Activated naive CD4-positive, alpha-beta T cell treated with anti-CD3 and anti-CD28 coated beads for 36 hours (primary cell): Measurements from ENCODE around the gene SYT1. TPM values are rescaled to one million over a fixed set of nuclear protein-coding genes. Genes with fewer than 3 reads are reported as not detected.

ENCODE experiments used
- CTCF ChIA-PET: fragments of 350-600 bp; sonication (Branson Sonifier 250); formaldehyde crosslinking; loops from one replicate; lab custom pipeline; 2021; ENCODE audit warnings: antibody characterized with exemption; lab: Charles Lee
- DNase-seq: peaks from one replicate; pipeline ENCODE4 v3.0.0-alpha.2; 2020
- H3K27ac Mint-ChIP-seq: one replicate; pipeline ENCODE4 v1.8.0; 2021; ENCODE audit warnings: mild to moderate bottlenecking, mixed read lengths
- H3K27me3 Mint-ChIP-seq: one replicate; pipeline ENCODE4 v1.8.0; 2021; ENCODE audit warnings: low read depth, mixed read lengths
- H3K36me3 Mint-ChIP-seq: one replicate; pipeline ENCODE4 v1.8.0; 2021; ENCODE audit warnings: low read depth, mixed read lengths
- H3K4me1 Mint-ChIP-seq: one replicate; pipeline ENCODE4 v1.8.0; 2021; ENCODE audit warnings: low read depth, mixed read lengths
- H3K4me3 Mint-ChIP-seq: one replicate; pipeline ENCODE4 v1.8.0; 2021; ENCODE audit warnings: mild to moderate bottlenecking, moderate library complexity, mixed read lengths
- H3K9me3 Mint-ChIP-seq: one replicate; pipeline ENCODE4 v1.8.0; 2021; ENCODE audit warnings: mixed read lengths
- intact Hi-C: fragments of 100-400 bp; cut with micrococcal nuclease; formaldehyde crosslinking; loops from one replicate; pipeline ENCODE4 v1.15.1; 2023
- total RNA-seq, 2 experiments: library from RNA; stranded (reverse); gene quantifications; one replicate each; pipeline ENCODE4 v1.2.3, GENCODE V29; 2021

Gene SYT1
- total RNA-seq, 2 experiments from 2014 or later, result not detected

DNA sequence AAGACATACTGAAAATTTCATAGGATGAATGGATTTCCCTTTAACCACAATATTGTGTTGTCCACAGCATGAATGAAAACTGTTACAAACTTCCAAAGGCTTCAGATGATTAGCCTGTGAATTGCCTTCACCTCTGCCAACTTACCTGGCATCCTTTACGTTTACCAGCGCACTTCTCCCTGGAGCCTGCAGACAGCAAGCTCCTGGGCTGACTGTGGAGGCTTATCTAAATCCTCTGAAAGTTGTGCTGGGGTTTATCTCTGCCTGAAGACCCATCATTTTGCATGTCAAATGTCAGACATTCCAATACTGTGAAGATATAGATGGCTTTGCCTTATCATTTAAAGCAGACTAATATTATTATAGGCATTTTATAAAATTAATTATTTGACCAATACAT is 403.0 kb downstream of the SYT1 start:
- CTCF ChIA-PET, result no interaction called here

DNA sequence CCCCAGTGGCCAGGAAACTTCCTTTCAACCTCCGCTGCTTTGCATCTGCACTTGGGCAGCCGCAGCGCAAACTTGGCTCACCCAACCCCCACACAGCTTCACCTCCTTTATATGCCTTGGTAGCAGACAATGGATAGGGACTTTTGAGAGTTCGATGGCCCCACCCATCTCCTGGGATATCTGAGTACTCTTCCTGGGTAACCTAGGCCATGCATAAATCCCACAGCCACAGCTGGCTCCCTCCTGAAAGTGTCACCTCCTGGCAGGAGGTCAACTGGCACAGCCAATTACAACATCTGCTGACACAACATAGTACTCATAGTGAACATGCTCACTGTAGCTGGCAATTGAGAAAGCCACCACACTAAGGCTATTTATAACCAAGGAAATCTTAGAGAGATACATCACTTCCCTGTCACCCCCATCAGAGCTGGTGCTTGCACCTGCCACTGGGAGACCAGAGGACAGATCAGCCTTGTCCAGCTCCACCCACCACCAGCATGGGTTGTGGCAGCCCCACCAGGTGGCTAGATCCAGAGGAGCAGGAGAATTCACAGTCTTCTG is 410.0 kb downstream of the SYT1 start:
- intact Hi-C loops, result no loop called here

More for the DNA sequence above, 403.0 kb downstream of the SYT1 start:
- Mint-ChIP-seq H3K27ac (no peak overlapping the region), H3K27me3 (no peaks in the 10 kb centered on the region), H3K36me3 (no peaks in the 10 kb centered on the region), H3K9me3 (no peaks in the 10 kb centered on the region), H3K4me1 (no peaks in the 10 kb centered on the region), H3K4me3 (no peak overlapping the region)
- no peak for DNase-seq
- intact Hi-C loops, result no loop called here

DNA sequence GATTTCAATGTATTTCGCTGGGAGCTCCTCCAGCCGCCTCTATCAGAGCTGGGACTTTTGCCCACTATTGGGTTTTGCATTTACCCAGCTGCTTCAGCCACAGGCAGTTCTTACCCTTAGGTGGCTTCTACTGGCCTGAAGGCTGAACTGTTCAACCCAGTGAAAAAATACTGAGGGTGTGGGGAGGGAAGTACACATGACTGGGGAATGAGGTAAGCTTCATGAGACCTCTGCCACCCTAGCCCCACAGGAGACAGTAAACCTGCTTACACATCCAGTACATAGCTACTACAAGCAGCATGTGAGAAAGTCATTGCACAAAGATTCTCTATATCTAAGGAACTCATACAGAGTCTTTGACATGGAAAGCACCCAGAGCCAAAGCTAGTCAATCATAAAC is 411.1 kb downstream of the SYT1 start:
- Mint-ChIP-seq H3K27me3 (no peaks in the 10 kb centered on the region), H3K4me1 (no peaks in the 10 kb centered on the region), H3K4me3 (no peak overlapping the region), H3K9me3 (peaks cover 4% of the 10 kb centered on the region), H3K36me3 (no peaks in the 10 kb centered on the region), H3K27ac (no peak overlapping the region)
- intact Hi-C loops, result no loop called here
- no peak for DNase-seq
- CTCF ChIA-PET, result interaction anchor here (0.9 kb wide), 1 partner anchor 98 kb away, joined by 4 read pairs; no protein-coding TSS in a partner anchor

More for the DNA sequence above, 410.0 kb downstream of the SYT1 start:
- H3K9me3 Mint-ChIP-seq, result peaks cover 4% of the 10 kb centered on the region
- H3K4me1 Mint-ChIP-seq, result no peaks in the 10 kb centered on the region
- no peaks in the 10 kb centered on the region for H3K36me3 Mint-ChIP-seq
- H3K4me3 Mint-ChIP-seq, result no peak overlapping the region
- no peak overlapping the region for H3K27ac Mint-ChIP-seq
- H3K27me3 Mint-ChIP-seq, result no peaks in the 10 kb centered on the region
- DNase-seq, result no peak
- CTCF ChIA-PET, result no interaction called here

DNA sequence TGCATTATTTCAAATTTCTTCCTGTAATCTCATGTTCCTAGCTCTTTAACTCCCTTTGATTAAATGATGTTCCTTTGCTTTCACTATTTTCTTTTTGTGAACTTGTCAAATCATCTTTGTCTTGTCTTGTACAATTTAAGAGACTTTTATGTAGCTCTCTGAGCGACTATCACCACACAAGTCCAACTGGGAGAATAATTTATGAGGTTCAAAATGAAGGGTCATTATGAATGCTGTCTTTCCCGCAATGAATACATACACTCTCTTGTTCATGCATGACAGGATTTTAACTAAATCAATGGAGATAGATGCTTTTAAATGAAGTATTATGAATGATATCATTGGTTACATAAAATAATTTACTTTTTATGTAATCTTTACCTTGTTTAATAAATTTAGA is 418.8 kb downstream of the SYT1 start:
- Mint-ChIP-seq H3K4me3 (no peak overlapping the region), H3K36me3 (no peaks in the 10 kb centered on the region), H3K4me1 (no peaks in the 10 kb centered on the region), H3K27me3 (no peaks in the 10 kb centered on the region), H3K27ac (no peak overlapping the region), H3K9me3 (peaks cover under 1% of the 10 kb centered on the region)
- CTCF ChIA-PET, result interaction anchor here (0.6 kb wide), 1 partner anchor 65 kb away, joined by 3 read pairs; no protein-coding TSS in a partner anchor
- intact Hi-C loops, result no loop called here
- no peak for DNase-seq

DNA sequence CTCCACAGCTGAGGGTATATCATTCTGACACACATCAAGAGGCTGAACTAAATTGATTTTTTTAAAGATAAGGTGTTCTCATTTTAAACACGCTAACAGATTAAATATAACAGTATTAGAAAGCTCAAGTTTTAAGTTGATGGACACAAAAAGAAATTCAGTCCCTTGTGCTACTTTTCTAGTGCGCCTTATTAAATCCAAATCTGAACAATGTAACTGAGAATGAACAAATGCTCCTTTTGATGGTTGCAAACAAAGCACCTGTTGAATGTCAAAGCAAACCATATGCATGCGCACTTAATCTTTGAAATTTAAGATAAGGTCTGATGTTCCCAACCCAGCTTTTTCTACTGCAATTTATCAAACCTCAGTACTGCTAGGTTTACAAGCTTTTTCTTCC is 424.3 kb downstream of the SYT1 start:
- no peak overlapping the region for H3K27ac Mint-ChIP-seq
- H3K36me3 Mint-ChIP-seq, result no peaks in the 10 kb centered on the region
- H3K27me3 Mint-ChIP-seq, result no peaks in the 10 kb centered on the region
- H3K4me3 Mint-ChIP-seq, result no peak overlapping the region
- H3K9me3 Mint-ChIP-seq, result no peaks in the 10 kb centered on the region
- CTCF ChIA-PET, result no interaction called here
- no peaks in the 10 kb centered on the region for H3K4me1 Mint-ChIP-seq
- intact Hi-C loops, result no loop called here
- DNase-seq, result no peak

DNA sequence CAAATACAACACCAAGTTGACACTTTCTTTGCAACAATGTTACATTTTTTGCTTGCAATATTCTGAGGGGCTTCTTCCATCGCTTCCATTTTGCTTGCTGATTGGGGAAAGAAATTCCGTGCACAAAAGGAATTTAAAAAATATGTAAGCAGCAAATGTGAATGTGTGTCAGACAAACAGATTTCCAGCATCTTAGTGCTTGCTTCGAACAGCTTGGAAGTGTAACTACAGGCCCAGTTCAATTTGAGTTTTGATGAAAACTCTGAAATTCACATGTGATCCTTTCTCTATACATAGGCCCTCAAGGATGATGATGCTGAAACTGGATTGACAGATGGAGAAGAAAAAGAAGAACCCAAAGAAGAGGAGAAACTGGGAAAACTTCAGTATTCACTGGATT is 427.1 kb downstream of the SYT1 start:
- Mint-ChIP-seq H3K27ac (no peak overlapping the region), H3K4me1 (no peaks in the 10 kb centered on the region), H3K4me3 (no peak overlapping the region), H3K27me3 (no peaks in the 10 kb centered on the region), H3K9me3 (no peaks in the 10 kb centered on the region), H3K36me3 (no peaks in the 10 kb centered on the region)
- CTCF ChIA-PET, result no interaction called here
- no peak for DNase-seq
- intact Hi-C loops, result no loop called here

DNA sequence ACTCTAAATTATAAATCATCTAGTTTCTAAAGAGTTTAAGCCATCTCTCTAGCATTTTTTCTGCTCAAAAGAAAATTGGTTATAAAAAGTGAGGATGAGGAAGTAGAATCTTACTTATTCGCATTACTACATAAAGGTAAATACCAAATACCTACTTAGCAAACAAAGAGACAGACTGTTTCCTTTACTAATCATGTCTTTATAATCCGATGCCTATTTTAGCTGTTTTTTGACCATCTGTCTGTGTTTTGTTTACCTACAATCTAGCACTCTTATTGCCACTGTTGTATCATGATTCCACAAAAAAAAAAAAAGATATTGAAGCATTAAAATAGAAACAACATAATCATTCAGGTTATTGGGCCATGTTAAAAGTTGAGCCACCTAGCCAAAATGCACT is 430.0 kb downstream of the SYT1 start:
- no peaks in the 10 kb centered on the region for H3K36me3 Mint-ChIP-seq
- H3K27ac Mint-ChIP-seq, result no peak overlapping the region
- no peaks in the 10 kb centered on the region for H3K27me3 Mint-ChIP-seq
- intact Hi-C loops, result no loop called here
- no peaks in the 10 kb centered on the region for H3K4me1 Mint-ChIP-seq
- no peak for DNase-seq
- no peak overlapping the region for H3K4me3 Mint-ChIP-seq
- CTCF ChIA-PET, result no interaction called here
- H3K9me3 Mint-ChIP-seq, result no peaks in the 10 kb centered on the region

DNA sequence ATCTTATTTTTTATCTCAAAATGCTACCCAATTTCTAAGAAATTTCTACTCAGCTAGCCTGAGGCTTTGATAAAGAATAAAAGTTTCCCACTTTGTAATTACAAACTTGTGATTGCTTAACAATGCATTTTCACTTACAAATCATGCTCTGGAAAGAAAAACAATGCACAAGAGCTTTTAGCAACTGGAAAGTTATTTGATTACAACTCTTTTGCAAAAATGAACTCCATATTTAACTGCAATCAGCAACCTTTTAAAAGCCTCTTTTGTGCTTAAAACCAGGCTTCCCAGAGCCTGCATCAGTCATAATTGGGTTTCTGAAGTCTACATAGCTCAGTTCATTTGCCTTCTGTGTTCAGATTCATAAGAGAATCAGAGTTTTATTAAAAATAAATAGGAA is 431.0 kb downstream of the SYT1 start:
- Mint-ChIP-seq H3K36me3 (no peaks in the 10 kb centered on the region), H3K4me3 (no peak overlapping the region), H3K4me1 (no peaks in the 10 kb centered on the region), H3K9me3 (no peaks in the 10 kb centered on the region), H3K27me3 (no peaks in the 10 kb centered on the region), H3K27ac (no peak overlapping the region)
- intact Hi-C loops, result no loop called here
- CTCF ChIA-PET, result no interaction called here
- no peak for DNase-seq

DNA sequence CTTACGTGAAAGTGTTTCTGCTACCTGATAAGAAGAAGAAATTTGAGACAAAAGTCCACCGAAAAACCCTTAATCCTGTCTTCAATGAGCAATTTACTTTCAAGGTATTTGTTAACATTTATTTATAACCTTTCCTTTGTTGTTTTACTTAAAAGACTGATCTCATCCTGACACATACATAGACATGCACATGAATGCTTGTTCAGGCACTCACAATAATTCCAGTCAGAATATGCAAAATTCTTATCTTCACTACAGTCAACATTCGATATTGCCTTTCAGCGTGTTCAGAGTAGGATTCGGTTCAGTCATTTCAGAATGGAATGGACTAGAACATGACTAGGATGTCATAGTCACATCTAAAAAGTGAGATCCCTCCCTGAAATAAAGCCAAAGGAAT is 431.6 kb downstream of the SYT1 start:
- CTCF ChIA-PET, result no interaction called here
- Mint-ChIP-seq H3K4me1 (no peaks in the 10 kb centered on the region), H3K9me3 (no peaks in the 10 kb centered on the region), H3K4me3 (no peak overlapping the region), H3K27ac (no peak overlapping the region), H3K27me3 (no peaks in the 10 kb centered on the region), H3K36me3 (no peaks in the 10 kb centered on the region)
- no peak for DNase-seq
- intact Hi-C loops, result no loop called here

DNA sequence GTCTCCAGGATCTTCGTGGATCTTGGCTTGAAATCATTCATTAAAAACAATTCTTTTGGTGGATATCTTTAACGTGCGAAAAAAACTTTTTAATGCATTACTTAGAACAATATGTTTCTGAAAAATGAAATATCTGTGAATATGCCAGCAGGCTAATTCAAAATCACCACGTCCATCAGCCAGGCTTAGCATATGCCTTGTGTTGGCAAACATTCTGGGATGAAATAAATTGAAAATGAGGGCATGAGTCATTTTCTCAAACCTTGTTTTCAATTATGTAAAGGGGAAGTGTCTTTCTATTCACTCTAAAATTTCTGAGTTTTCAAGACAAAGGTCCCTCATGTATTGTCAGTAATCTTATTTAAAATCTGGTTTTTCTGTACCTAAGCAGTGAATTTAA is 432.3 kb downstream of the SYT1 start:
- intact Hi-C loops, result no loop called here
- no peaks in the 10 kb centered on the region for H3K4me1 Mint-ChIP-seq
- H3K9me3 Mint-ChIP-seq, result peaks cover 1% of the 10 kb centered on the region
- DNase-seq, result no peak
- H3K36me3 Mint-ChIP-seq, result no peaks in the 10 kb centered on the region
- H3K27ac Mint-ChIP-seq, result no peak overlapping the region
- CTCF ChIA-PET, result no interaction called here
- H3K27me3 Mint-ChIP-seq, result no peaks in the 10 kb centered on the region
- no peak overlapping the region for H3K4me3 Mint-ChIP-seq

DNA sequence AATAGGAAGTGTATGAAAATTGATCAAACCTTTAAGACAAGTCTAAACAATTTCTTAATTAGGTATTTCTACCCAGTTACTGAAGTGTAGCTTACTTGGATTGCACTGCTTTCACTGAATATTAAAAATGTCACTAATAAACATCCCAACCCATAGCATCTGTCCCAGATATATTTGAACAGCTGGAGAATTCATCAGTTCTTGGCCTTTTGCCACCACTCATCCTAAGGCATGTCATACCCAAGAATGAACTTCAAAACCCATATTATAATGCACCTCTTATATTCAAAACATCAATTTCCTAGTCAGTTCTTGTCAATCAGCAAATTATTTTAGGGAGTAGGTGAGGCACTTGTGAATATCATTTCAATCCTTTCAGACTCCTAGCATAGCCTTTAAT is 433.9 kb downstream of the SYT1 start:
- H3K9me3 Mint-ChIP-seq, result peaks cover 4% of the 10 kb centered on the region
- no peaks in the 10 kb centered on the region for H3K36me3 Mint-ChIP-seq
- no peak for DNase-seq
- H3K4me1 Mint-ChIP-seq, result no peaks in the 10 kb centered on the region
- CTCF ChIA-PET, result no interaction called here
- H3K4me3 Mint-ChIP-seq, result no peak overlapping the region
- H3K27ac Mint-ChIP-seq, result no peak overlapping the region
- intact Hi-C loops, result no loop called here
- no peaks in the 10 kb centered on the region for H3K27me3 Mint-ChIP-seq

DNA sequence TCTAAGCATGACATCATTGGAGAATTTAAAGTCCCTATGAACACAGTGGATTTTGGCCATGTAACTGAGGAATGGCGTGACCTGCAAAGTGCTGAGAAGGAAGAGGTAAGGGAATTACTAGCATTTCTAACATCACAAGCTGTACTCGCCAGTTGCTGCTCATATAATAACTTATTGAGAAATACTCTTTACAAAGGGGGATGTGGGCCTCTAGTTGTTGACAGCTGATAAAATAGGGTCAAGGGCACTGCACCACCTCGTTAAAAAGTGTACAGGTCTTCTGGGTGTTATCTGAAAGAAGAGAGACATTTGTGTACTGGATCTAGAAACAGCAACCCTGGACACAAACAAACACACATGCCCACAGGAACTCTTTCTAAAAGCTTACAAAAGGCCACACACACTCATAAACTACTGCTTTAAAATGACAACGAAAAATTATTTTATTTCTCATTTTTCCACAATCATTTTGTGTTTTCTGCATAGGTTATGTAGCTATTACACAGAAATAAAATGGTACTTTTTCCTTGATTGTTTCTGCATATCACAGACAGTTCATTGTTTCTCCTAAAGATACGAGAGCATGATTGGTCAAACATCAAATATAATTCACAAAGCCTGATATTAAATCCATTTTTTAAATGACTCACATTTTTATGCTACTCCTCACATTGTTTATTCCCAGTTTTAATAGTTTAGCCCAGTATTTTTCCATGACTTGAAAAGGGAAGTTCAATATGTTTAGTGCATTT is 435.0 kb downstream of the SYT1 start:
- CTCF ChIA-PET, result no interaction called here
- intact Hi-C loops, result no loop called here
- DNase-seq, result no peak
- Mint-ChIP-seq H3K27me3 (no peaks in the 10 kb centered on the region), H3K36me3 (no peaks in the 10 kb centered on the region), H3K27ac (no peak overlapping the region), H3K4me1 (no peaks in the 10 kb centered on the region), H3K4me3 (no peak overlapping the region), H3K9me3 (peaks cover 4% of the 10 kb centered on the region)

DNA sequence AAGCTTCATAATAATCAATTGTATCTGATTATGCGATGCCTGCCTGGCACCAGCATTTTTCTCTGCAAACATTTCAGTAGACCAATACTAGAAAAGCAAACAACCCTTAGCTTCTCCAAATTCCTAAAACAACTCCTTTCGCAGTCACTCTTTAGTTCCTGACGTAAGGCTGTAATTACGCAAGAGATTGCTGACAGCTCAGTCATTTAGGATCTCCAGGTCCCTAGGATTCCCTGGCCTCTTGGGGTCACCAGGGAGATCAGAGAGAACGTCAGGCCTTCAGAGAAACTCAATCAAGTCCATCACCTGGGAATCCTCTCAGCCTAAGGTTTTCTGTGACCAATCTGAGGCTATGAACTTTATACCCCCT is 435.6 kb downstream of the SYT1 start:
- CTCF ChIA-PET, result no interaction called here
- Mint-ChIP-seq H3K27me3 (no peaks in the 10 kb centered on the region), H3K9me3 (peaks cover 4% of the 10 kb centered on the region), H3K27ac (no peak overlapping the region), H3K4me3 (no peak overlapping the region), H3K36me3 (no peaks in the 10 kb centered on the region), H3K4me1 (no peaks in the 10 kb centered on the region)
- intact Hi-C loops, result no loop called here
- no peak for DNase-seq
